HCT116 (cell line): ENCODE data around the gene UNC50. TPM values are rescaled to one million over a fixed set of nuclear protein-coding genes. Genes with fewer than 3 reads are reported as not detected.

Experiments used
- ATAC-seq: fragments of 200-7000 bp; cut with Tn5 transposase; 2 replicates; pipeline ENCODE4 v1.9.1; 2020; ENCODE audit warnings: mild to moderate bottlenecking, moderate library complexity
- BruUV-seq: library from RNA; stranded (reverse); fragments of 400-500 nt; replicated peaks from 2 replicates; lab custom pipeline; 2021; lab: Mats Ljungman, UMichigan
- CTCF ChIA-PET: fragments of 300-600 bp; sonication (Branson Sonifier 250); formaldehyde crosslinking; loops from one replicate; lab custom pipeline; 2021; ENCODE audit warnings: antibody characterized with exemption; lab: Charles Lee
- POLR2A ChIA-PET: fragments of 300-600, 350-600 bp; sonication (Branson Sonifier 250); formaldehyde crosslinking; loops from one replicate; lab custom pipeline; 2021; ENCODE audit warnings: antibody characterized with exemption; lab: Charles Lee
- RAD21 ChIA-PET, 2 experiments: fragments of 300-600 bp; sonication (Branson Sonifier 250); formaldehyde crosslinking; loops; one replicate each; lab custom pipeline; 2023; ENCODE audit warnings: low total read pairs in 2 of 2; ENCODE audit not compliant: uncharacterized antibody in 2 of 2, unreplicated experiment in 2 of 2, low non-redundant PET in 1 of 2; lab: Charles Lee
- DNase-seq: peaks from one replicate; pipeline ENCODE4 v3.0.0-alpha.2; 2010; ENCODE audit warnings: low read depth, low spot score
- H2AFZ ChIP-seq: fragments of 200-600 bp; shearing (Covaris generic), sonication (generic); 2 replicates; pipeline ENCODE4 v1.6.1; 2017; ENCODE audit warnings: low read depth, mixed run types, mixed read lengths, antibody characterized with exemption, low read length; ENCODE audit not compliant: poor library complexity, severe bottlenecking
- H3K27ac ChIP-seq: 2 replicates; pipeline ENCODE4 v1.5.1; 2012; ENCODE audit warnings: low read depth, low read length
- H3K27me3 ChIP-seq: fragments of 200-600 bp; sonication (generic); 2 replicates; pipeline ENCODE4 v1.6.1; 2016; ENCODE audit warnings: mixed run types, low read length, mixed read lengths; ENCODE audit not compliant: insufficient read depth
- H3K36me3 ChIP-seq, 2 experiments: fragments of 200-500 bp in 1 of 2; fragments of 200-600 bp in 1 of 2; sonication (Bioruptor generic) in 1 of 2; sonication (generic) in 1 of 2; 2 replicates each; pipeline versions ENCODE4 v1.5.1 to v1.6.1; 2014 to 2016; ENCODE audit warnings: low read length in 2 of 2, inconsistent platforms in 1 of 2, mixed read lengths in 1 of 2, mixed run types in 1 of 2; ENCODE audit not compliant: insufficient read depth in 2 of 2, control insufficient read depth in 1 of 2
- H3K4me1 ChIP-seq, 2 experiments: fragments of 200-600 bp in 1 of 2; sonication (generic) in 1 of 2; 2 replicates each; pipeline versions ENCODE4 v1.5.1 to v1.6.1; 2012 to 2017; ENCODE audit warnings: low read length in 2 of 2, inconsistent platforms in 1 of 2, mild to moderate bottlenecking in 1 of 2, mixed read lengths in 1 of 2, mixed run types in 1 of 2, moderate library complexity in 1 of 2; ENCODE audit not compliant: insufficient read depth in 2 of 2, control insufficient read depth in 1 of 2
- H3K4me2 ChIP-seq: fragments of 200-600 bp; sonication (generic); 2 replicates; pipeline ENCODE4 v1.6.1; 2017; ENCODE audit warnings: mixed run types, low read length, mixed read lengths
- H3K4me3 ChIP-seq, 2 experiments: fragments of 200-600 bp in 1 of 2; sonication (generic) in 1 of 2; replicated peaks in 1 of 2; 2 replicates each; pipeline ENCODE4 v1.5.1; 2011 to 2016; ENCODE audit warnings: low read length in 2 of 2, control low read depth in 1 of 2, low read depth in 1 of 2, mild to moderate bottlenecking in 1 of 2, mixed read lengths in 1 of 2, mixed run types in 1 of 2
- H3K79me2 ChIP-seq: fragments of 200-600 bp; sonication (generic); 2 replicates; pipeline ENCODE4 v1.6.1; 2017; ENCODE audit warnings: mild to moderate bottlenecking, mixed run types, low read length, moderate library complexity, mixed read lengths; ENCODE audit not compliant: insufficient read depth
- H3K9ac ChIP-seq: fragments of 200-600 bp; sonication (generic); 2 replicates; pipeline ENCODE4 v1.6.1; 2016; ENCODE audit warnings: low read length, mixed read lengths
- H3K9me2 ChIP-seq: fragments of 200-600 bp; sonication (generic), shearing (Covaris generic); 2 replicates; pipeline ENCODE4 v1.6.1; 2017; ENCODE audit warnings: mixed run types, mild to moderate bottlenecking, moderate library complexity; ENCODE audit not compliant: insufficient read depth
- H3K9me3 ChIP-seq, 2 experiments: fragments of 200-500 bp in 1 of 2; fragments of 200-600 bp in 1 of 2; sonication (Bioruptor generic) in 1 of 2; sonication (generic) in 1 of 2; 2 replicates each; pipeline ENCODE4 v1.6.1; 2014 to 2017; ENCODE audit warnings: low read length in 2 of 2, mixed read lengths in 2 of 2, inconsistent platforms in 1 of 2, low read depth in 1 of 2, mild to moderate bottlenecking in 1 of 2, mixed run types in 1 of 2, moderate library complexity in 1 of 2; ENCODE audit not compliant: control insufficient read depth in 1 of 2, insufficient read depth in 1 of 2
- H4K20me1 ChIP-seq: fragments of 200-600 bp; sonication (generic), shearing (Covaris generic); 2 replicates; pipeline ENCODE4 v1.6.1; 2017; ENCODE audit warnings: mixed run types, mild to moderate bottlenecking, moderate library complexity; ENCODE audit not compliant: insufficient read depth
- CEBPB ChIP-seq: IDR thresholded peaks from 2 replicates; pipeline ENCODE4 v1.6.1; 2012; ENCODE audit warnings: low read depth
- EZH2 ChIP-seq: fragments of 200-600 bp; sonication (generic); IDR thresholded peaks from 2 replicates; pipeline ENCODE4 v1.6.1; 2017; ENCODE audit warnings: antibody characterized with exemption, mixed run types
- EZH2phosphoT487 ChIP-seq: fragments of 200-600 bp; IDR thresholded peaks from 2 replicates; pipeline ENCODE4 v1.6.1; 2018; ENCODE audit warnings: antibody characterized with exemption, borderline replicate concordance
- FOSL1 ChIP-seq: IDR thresholded peaks from 2 replicates; pipeline ENCODE4 v1.6.1; 2012; ENCODE audit warnings: low read depth
- JUND ChIP-seq: IDR thresholded peaks from 2 replicates; pipeline ENCODE4 v1.6.1; 2012
- POLR2AphosphoS5 ChIP-seq: IDR thresholded peaks from 2 replicates; pipeline ENCODE4 v1.6.1; 2011; ENCODE audit warnings: mild to moderate bottlenecking, low read depth, low read length, moderate library complexity
- SP1 ChIP-seq: IDR thresholded peaks from 2 replicates; pipeline ENCODE4 v1.6.1; 2012; ENCODE audit warnings: low read depth
- TCF7L2 ChIP-seq: IDR thresholded peaks from 2 replicates; pipeline ENCODE4 v1.7.0; 2011; ENCODE audit warnings: borderline replicate concordance, inconsistent platforms; ENCODE audit not compliant: insufficient read depth, insufficient read length; ENCODE audit errors: extremely low read depth
- YY1 ChIP-seq: IDR thresholded peaks from 2 replicates; pipeline ENCODE4 v1.6.1; 2011; ENCODE audit warnings: low read length, low read depth, moderate library complexity, mild to moderate bottlenecking; ENCODE audit not compliant: insufficient replicate concordance; ENCODE audit errors: extremely low read depth
- ZFX ChIP-seq: fragments of 450-650 bp; IDR thresholded peaks from 2 replicates; pipeline ENCODE4 v1.6.1; 2017
- ZNF274 ChIP-seq: fragments of 200-500 bp; sonication (Bioruptor generic); IDR thresholded peaks from 2 replicates; pipeline ENCODE4 v1.6.1; 2014; ENCODE audit warnings: mild to moderate bottlenecking, low read depth, low read length, inconsistent platforms
- intact Hi-C: fragments of 100-400 bp; cut with micrococcal nuclease; formaldehyde crosslinking; loops from 2 replicates; pipeline ENCODE4 v1.10.0; 2022
- total RNA-seq: library from RNA; stranded (reverse); gene quantifications from one replicate; pipeline ENCODE4 v1.2.1, GENCODE V29; 2021; ENCODE audit not compliant: unreplicated experiment
- TF ChIP-seq, protein P1 (sequence below): IDR thresholded peaks from 2 replicates; pipeline ENCODE4 v1.6.1; 2012; ENCODE audit warnings: low read depth
- TF ChIP-seq, protein P2 (sequence below), 3 experiments: fragments of 200-600 bp in 1 of 3; sonication (generic) in 1 of 3; IDR thresholded peaks in 2 of 3; conservative IDR thresholded peaks in 1 of 3; 2 replicates each; pipeline ENCODE4 v1.5.1; 2012 to 2017; ENCODE audit warnings: low read depth in 2 of 3, low read length in 2 of 3, antibody characterized with exemption in 1 of 3, borderline replicate concordance in 1 of 3, control low read depth in 1 of 3, mild to moderate bottlenecking in 1 of 3, mixed read lengths in 1 of 3, mixed run types in 1 of 3, moderate library complexity in 1 of 3; ENCODE audit not compliant: insufficient read depth in 1 of 3
- TF ChIP-seq, protein P3 (sequence below): IDR thresholded peaks from 2 replicates; pipeline ENCODE4 v1.6.1; 2012
- TF ChIP-seq, protein P4 (sequence below): IDR thresholded peaks from 2 replicates; pipeline ENCODE4 v1.6.1; 2011; ENCODE audit warnings: mild to moderate bottlenecking, low read length, moderate library complexity; ENCODE audit not compliant: insufficient replicate concordance; ENCODE audit errors: extremely low read depth

UNC50 gene
- total RNA-seq, 1 experiment from 2014 or later: 33.0 TPM

DNA sequence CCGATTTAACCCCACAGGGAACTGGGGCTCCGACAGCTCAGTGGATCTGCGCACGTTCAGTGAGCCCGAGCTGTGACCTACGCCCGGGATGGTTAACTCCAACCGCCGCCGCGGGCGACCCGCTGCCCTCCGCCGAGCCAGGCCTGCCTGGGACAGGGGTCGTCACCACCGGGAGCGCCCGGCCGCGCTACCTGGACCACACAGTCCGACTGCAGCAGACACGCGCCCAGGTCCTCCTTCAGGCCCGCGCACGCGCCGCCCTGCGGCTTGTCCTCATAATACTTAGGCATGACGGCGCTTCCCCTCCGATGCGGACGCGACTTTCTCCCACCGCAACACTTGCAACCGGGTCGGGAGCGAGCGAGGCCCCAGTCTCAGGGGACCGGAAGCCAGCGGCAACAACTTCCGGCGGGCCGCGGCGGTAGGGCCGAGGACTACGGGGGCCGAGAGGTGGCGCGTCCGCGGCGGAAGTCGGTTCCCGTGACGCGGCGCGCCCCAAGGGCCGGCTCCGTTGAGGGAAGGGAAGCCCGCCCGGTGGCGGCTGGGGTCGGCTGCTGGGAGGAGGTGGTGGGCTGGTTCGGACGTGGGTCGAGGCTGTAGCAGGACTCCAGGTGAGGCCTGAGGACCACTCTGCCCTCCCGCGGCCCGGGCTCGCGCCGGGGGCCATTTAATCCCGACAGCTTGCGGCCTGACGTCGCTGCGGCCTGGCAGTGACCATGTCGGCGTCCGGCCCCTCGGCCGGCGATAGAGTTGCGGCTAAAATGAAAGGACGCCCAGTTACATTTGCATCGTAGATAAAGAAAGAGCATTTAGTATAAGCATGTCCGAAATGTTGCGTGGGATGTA, at the start of gene UNC50, which contains the start of gene COA5 (continued):
- TF ChIP-seq, protein P1, sequence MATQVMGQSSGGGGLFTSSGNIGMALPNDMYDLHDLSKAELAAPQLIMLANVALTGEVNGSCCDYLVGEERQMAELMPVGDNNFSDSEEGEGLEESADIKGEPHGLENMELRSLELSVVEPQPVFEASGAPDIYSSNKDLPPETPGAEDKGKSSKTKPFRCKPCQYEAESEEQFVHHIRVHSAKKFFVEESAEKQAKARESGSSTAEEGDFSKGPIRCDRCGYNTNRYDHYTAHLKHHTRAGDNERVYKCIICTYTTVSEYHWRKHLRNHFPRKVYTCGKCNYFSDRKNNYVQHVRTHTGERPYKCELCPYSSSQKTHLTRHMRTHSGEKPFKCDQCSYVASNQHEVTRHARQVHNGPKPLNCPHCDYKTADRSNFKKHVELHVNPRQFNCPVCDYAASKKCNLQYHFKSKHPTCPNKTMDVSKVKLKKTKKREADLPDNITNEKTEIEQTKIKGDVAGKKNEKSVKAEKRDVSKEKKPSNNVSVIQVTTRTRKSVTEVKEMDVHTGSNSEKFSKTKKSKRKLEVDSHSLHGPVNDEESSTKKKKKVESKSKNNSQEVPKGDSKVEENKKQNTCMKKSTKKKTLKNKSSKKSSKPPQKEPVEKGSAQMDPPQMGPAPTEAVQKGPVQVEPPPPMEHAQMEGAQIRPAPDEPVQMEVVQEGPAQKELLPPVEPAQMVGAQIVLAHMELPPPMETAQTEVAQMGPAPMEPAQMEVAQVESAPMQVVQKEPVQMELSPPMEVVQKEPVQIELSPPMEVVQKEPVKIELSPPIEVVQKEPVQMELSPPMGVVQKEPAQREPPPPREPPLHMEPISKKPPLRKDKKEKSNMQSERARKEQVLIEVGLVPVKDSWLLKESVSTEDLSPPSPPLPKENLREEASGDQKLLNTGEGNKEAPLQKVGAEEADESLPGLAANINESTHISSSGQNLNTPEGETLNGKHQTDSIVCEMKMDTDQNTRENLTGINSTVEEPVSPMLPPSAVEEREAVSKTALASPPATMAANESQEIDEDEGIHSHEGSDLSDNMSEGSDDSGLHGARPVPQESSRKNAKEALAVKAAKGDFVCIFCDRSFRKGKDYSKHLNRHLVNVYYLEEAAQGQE: no peak

DNA sequence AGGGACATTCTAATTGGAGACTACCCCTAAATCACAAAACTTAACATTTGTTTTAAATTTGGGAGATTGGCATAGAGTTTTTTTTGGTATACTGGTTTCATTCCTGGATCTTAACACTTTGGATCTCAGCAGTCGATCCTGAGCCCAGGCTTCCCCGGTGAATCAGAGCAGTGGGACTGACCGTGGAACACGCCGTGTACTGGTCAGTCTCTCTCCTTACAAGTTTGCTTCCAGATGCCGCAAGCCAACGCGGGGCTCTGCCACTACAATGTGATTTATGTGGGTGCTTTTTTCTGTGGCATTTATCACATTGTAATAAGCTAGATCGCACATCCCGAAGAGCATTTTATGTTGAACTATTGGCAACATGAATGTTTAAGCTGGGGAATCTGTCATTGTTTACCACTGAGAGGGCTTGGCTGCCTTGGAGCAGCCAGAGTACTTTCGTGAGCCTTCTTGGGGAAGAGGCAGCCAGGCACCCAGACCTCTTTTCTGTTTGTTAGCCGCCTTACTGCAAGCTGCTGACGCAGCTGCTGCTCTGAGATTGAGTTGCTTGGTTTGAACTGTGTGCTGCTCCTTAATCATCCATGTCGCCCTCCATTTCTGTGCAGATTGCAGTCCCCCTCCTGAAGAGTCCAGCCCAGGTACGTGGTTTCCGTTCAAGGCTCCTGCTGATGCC, 49.4 kb upstream of the UNC50 start:
- no peak overlapping the region for H3K4me3 ChIP-seq
- H3K4me1 ChIP-seq: peaks cover 0 to 6% of the 10 kb centered on the region in 2 experiments; a peak in 1 of 4 replicates
- no TSS peak for BruUV-seq
- H3K36me3 ChIP-seq: no peaks in the 10 kb centered on the region
- no peaks in the 10 kb centered on the region for H3K9me3 ChIP-seq
- POLR2A ChIA-PET: no interaction called here
- H4K20me1 ChIP-seq: no peaks in the 10 kb centered on the region
- no peak overlapping the region for H2AFZ ChIP-seq
- intact Hi-C loops: no loop called here
- no peak for TF ChIP-seq POLR2AphosphoS5
- no peak for TF ChIP-seq ZFX
- no peak for TF ChIP-seq FOSL1
- TF ChIP-seq TCF7L2: no peak
- TF ChIP-seq, protein P2, sequence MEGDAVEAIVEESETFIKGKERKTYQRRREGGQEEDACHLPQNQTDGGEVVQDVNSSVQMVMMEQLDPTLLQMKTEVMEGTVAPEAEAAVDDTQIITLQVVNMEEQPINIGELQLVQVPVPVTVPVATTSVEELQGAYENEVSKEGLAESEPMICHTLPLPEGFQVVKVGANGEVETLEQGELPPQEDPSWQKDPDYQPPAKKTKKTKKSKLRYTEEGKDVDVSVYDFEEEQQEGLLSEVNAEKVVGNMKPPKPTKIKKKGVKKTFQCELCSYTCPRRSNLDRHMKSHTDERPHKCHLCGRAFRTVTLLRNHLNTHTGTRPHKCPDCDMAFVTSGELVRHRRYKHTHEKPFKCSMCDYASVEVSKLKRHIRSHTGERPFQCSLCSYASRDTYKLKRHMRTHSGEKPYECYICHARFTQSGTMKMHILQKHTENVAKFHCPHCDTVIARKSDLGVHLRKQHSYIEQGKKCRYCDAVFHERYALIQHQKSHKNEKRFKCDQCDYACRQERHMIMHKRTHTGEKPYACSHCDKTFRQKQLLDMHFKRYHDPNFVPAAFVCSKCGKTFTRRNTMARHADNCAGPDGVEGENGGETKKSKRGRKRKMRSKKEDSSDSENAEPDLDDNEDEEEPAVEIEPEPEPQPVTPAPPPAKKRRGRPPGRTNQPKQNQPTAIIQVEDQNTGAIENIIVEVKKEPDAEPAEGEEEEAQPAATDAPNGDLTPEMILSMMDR (IDR thresholded peaks at IDR 0.05 in 2 of 3, conservative IDR thresholded peaks at IDR 0.05 in 1 of 3; ENCODE audit: borderline replicate concordance in 1 of 3, insufficient read depth in 1 of 3, low read depth in 2 of 3, low read length in 2 of 3): no peak
- TF ChIP-seq EZH2: no peak
- TF ChIP-seq, protein P3, sequence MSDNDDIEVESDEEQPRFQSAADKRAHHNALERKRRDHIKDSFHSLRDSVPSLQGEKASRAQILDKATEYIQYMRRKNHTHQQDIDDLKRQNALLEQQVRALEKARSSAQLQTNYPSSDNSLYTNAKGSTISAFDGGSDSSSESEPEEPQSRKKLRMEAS: no peak
- TF ChIP-seq JUND: no peak
- TF ChIP-seq EZH2phosphoT487: no peak
- TF ChIP-seq CEBPB: no peak
- TF ChIP-seq, protein P4, sequence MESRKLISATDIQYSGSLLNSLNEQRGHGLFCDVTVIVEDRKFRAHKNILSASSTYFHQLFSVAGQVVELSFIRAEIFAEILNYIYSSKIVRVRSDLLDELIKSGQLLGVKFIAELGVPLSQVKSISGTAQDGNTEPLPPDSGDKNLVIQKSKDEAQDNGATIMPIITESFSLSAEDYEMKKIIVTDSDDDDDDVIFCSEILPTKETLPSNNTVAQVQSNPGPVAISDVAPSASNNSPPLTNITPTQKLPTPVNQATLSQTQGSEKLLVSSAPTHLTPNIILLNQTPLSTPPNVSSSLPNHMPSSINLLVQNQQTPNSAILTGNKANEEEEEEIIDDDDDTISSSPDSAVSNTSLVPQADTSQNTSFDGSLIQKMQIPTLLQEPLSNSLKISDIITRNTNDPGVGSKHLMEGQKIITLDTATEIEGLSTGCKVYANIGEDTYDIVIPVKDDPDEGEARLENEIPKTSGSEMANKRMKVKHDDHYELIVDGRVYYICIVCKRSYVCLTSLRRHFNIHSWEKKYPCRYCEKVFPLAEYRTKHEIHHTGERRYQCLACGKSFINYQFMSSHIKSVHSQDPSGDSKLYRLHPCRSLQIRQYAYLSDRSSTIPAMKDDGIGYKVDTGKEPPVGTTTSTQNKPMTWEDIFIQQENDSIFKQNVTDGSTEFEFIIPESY: no peak
- TF ChIP-seq SP1: no peak
- no peak for TF ChIP-seq YY1
- no peak for TF ChIP-seq ZNF274
- H3K4me2 ChIP-seq: no peak overlapping the region
- RAD21 ChIA-PET: no interaction called here
- H3K9me2 ChIP-seq: no peaks in the 10 kb centered on the region
- H3K79me2 ChIP-seq: no peaks in the 10 kb centered on the region
- no peak for DNase-seq
- H3K9ac ChIP-seq: no peak overlapping the region
- H3K27ac ChIP-seq: no peak overlapping the region
- no peak for ATAC-seq
- H3K27me3 ChIP-seq: no peaks in the 10 kb centered on the region
- CTCF ChIA-PET: interaction anchor here (2.2 kb wide), 1 partner anchor 10 kb away, joined by 11 read pairs; no protein-coding TSS in a partner anchor
